ENCODE data around the gene SLC25A23.

The SLC25A23 gene

DNA sequence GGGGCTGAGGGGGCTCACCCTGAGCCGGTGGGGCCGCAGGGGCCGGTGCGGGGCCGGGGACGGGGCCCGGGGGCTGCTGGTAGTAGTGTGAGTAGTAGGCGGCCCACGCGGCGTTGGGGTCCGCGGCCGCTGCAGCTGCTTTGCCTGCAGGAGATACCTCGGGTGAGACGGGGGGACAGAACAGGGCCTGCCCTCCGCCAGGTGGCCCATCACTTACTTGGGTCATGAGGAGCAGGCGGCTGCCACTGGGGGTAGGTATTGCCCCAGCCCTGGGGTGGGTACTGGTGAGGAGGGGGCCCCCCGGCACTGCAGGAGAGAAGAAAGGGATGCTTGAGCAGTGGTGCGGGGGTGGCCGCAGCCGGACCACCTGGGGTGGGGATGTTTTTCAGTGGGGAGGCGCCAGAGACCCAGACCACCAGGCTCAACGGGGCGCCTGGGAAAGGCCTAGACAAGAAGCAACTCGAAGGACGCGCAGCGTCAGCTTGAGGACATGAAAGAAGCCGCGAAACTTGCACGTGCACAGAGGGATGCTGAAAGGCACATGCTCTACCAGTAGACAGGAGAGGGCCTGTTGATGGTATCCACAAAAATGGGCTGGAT, 43.9 kb downstream of the SLC25A23 start:
- Histone ChIP-seq H3K27me3 (ENCODE audit: control insufficient read depth, insufficient read depth, low read length) (no peaks in the 10 kb centered on the region), H3K9me3 (replicated peaks; ENCODE audit: low read length) (no peaks in the 10 kb centered on the region), H3K4me2 (ENCODE audit: low read length) (no peak overlapping the region), H3K36me3 (ENCODE audit: insufficient read depth, low read length) (peaks cover 67% of the 10 kb centered on the region), H3K4me3 (ENCODE audit: low read length) (no peak overlapping the region), H3K9ac (ENCODE audit: low read depth, low read length) (no peak overlapping the region), H3K4me1 (ENCODE audit: control insufficient read depth, insufficient read depth, low read length) (no peaks in the 10 kb centered on the region)

DNA sequence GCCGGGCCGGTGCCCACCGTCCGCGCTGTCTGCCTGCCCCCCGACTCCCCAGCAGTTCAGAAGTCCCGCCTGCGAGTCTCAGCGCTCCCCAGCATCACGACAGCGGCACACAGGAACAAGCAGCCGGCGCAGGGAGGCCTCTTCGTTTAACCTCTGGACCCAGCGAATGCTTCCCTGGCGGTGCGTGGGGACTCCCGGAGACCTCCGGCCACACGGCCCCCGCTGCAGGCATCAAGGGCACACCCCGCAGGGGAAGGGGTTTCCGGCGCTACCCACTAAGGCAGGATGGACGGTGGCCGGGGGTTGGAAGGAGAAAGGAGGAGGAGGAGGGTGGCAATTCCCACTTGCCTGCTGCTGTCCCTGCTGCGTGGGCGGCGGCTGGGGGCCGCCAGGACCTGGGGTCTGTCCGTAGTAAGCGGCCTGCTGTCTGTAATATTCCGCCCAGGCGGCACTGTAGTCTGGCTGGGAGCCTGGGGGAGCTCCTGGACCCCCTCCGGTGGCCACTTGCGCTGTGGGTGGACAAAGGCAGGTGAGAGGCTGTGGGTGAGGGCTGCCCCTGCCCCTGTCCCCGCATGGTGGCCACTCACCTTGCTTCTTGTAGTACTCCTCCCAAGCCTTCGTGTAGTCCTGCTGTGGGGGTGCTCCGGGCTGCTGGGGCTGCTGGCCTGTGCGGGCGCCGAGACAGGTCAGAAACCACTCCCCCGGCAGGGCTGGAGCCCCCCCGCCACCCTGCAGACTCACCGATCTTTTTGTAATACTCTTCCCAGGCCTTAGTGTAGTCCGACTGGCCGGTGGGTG, 44.6 kb downstream of the SLC25A23 start:
- Histone ChIP-seq H3K36me3 (ENCODE audit: insufficient read depth, low read length) (peaks cover 60% of the 10 kb centered on the region), H3K9me3 (replicated peaks; ENCODE audit: low read length) (no peaks in the 10 kb centered on the region), H3K27me3 (ENCODE audit: control insufficient read depth, insufficient read depth, low read length) (no peaks in the 10 kb centered on the region), H3K4me2 (ENCODE audit: low read length) (no peak overlapping the region), H3K4me3 (ENCODE audit: low read length) (no peak overlapping the region), H3K4me1 (ENCODE audit: control insufficient read depth, insufficient read depth, low read length) (no peaks in the 10 kb centered on the region), H3K9ac (ENCODE audit: low read depth, low read length) (no peak overlapping the region)

DNA sequence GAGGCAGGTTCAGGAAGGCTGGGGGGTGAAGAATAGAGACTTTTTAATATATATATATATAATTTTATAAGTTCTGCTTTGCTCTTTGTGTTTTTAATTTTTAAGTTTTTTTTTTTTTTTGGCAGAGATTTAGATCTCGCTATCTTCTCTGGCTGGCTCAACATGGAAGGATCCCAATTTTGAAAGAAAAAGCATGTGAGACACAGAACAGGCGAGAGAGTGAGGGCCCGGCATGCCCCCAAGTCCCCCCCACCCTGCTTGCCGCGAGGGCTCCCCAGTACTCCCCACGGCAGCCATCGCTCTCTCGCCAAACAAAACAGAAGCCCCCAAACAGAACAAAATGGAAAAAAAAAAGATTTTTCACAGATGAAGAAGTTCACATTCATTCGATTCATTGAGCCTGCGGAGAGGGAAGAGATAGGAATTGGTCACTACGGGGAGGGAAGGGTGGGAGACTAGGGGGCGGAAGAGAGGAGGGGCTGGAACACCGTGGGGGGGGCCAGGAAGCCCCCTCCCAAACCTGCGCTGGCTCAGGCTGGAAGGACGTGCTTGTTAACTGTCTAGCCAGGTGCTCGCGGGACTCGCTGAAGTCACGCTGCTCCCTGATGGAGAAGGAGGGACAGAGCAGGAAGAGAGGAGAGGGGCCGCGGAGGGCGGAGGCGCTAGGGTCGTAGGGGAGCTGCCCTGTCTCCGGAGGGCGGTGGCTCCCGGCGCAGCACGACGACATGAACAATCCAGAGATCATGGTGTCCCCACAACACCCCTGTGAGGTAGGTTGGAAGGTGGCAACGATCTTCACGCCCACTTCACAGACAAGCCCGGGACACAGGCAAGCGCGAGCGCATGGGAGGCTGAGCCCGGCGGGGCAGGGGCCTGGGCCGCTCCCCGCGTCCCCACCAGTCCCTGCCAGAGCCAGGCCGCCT, 45.6 kb downstream of the SLC25A23 start:
- no peak overlapping the region for H3K4me2 ChIP-seq (ENCODE audit: low read length)
- no peaks in the 10 kb centered on the region for H3K9me3 ChIP-seq (replicated peaks; ENCODE audit: low read length)
- no peak overlapping the region for H3K4me3 ChIP-seq (ENCODE audit: low read length)
- H3K4me1 ChIP-seq (ENCODE audit: control insufficient read depth, insufficient read depth, low read length), result no peaks in the 10 kb centered on the region
- H3K27me3 ChIP-seq (ENCODE audit: control insufficient read depth, insufficient read depth, low read length), result no peaks in the 10 kb centered on the region
- no peak overlapping the region for H3K9ac ChIP-seq (ENCODE audit: low read depth, low read length)
- peaks cover 51% of the 10 kb centered on the region for H3K36me3 ChIP-seq (ENCODE audit: insufficient read depth, low read length)

DNA sequence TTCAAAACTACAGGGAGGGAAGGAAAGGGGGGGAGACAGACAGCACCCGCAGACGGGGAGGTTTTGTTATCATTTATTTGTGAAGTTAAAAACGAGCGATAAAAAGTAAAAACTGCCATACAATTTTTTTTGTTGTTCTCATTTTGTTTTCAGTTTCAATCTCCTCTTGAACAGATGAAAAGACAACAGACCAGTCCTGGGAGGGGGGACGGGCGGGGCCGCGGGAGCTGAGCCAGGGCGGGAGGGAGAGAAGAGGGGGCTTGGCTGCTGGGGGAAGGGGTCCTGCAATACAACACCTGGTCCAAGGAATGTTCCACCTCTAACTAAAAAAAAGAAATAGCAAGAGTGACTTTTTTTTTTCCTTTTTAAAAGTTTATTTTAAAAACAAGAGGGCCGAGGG, 46.3 kb downstream of the SLC25A23 start:
- H3K36me3 ChIP-seq (ENCODE audit: insufficient read depth, low read length), result peaks cover 44% of the 10 kb centered on the region
- H3K4me1 ChIP-seq (ENCODE audit: control insufficient read depth, insufficient read depth, low read length), result no peaks in the 10 kb centered on the region
- no peaks in the 10 kb centered on the region for H3K9me3 ChIP-seq (replicated peaks; ENCODE audit: low read length)
- no peak overlapping the region for H3K4me2 ChIP-seq (ENCODE audit: low read length)
- H3K9ac ChIP-seq (ENCODE audit: low read depth, low read length), result no peak overlapping the region
- H3K27me3 ChIP-seq (ENCODE audit: control insufficient read depth, insufficient read depth, low read length), result no peaks in the 10 kb centered on the region
- H3K4me3 ChIP-seq (ENCODE audit: low read length), result no peak overlapping the region

DNA sequence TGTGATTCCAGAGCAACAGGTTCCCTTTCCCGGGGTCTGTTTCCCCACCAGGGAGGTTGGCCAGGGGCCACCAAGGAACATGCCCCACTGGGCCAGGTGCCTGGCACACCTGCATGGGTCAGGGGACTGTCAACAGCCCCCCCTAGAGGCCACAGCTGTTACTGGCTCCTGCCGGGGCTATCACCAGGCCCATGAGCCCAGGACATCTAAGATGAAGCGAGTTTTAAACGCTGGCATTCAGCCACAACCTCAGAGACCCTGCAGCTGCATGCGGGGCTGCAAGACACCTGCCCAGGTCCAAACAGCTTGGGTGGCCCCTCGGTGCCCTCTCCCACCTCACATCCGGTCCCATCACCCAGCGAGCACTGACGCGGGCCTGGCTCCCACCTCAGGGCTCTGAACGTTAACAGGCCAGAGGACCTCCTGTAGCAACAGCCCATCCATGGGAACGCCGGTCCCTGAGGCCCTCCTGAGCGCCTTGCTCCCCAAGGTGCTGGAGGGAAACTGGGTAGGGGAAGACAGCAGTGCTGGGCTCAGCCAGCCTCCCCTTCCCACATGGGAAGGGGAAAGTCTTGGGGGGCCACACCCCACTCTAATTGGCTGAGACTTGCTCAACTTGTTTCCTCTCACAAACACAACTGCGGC, 47.0 kb downstream of the SLC25A23 start:
- Histone ChIP-seq H3K4me3 (ENCODE audit: low read length) (no peak overlapping the region), H3K4me1 (ENCODE audit: control insufficient read depth, insufficient read depth, low read length) (no peaks in the 10 kb centered on the region), H3K4me2 (ENCODE audit: low read length) (no peak overlapping the region), H3K9me3 (replicated peaks; ENCODE audit: low read length) (no peaks in the 10 kb centered on the region), H3K27me3 (ENCODE audit: control insufficient read depth, insufficient read depth, low read length) (no peaks in the 10 kb centered on the region), H3K36me3 (ENCODE audit: insufficient read depth, low read length) (peaks cover 38% of the 10 kb centered on the region), H3K9ac (ENCODE audit: low read depth, low read length) (no peak overlapping the region)

DNA sequence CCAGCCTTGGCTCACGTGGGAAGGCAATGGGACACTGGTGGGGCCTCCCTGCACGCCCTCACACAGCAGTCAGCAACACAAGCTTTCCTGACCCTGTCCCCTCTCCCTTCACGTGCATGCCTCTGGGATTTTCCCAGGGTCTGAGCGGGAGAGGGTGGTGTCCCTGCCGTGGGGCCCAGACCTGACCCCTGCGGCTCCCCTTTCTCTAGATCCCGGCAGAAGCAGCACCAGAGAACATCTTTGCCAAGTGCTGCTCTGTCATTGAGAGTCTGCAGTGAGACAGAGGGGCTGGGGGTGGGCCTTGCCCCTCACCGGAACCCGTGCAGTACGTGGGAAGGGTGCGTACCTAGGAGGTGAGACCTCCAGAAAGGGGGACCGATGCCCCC, 47.5 kb downstream of the SLC25A23 start:
- Histone ChIP-seq H3K9me3 (replicated peaks; ENCODE audit: low read length) (no peaks in the 10 kb centered on the region), H3K27me3 (ENCODE audit: control insufficient read depth, insufficient read depth, low read length) (no peaks in the 10 kb centered on the region), H3K9ac (ENCODE audit: low read depth, low read length) (no peak overlapping the region), H3K36me3 (ENCODE audit: insufficient read depth, low read length) (peaks cover 33% of the 10 kb centered on the region), H3K4me2 (ENCODE audit: low read length) (no peak overlapping the region), H3K4me3 (ENCODE audit: low read length) (no peak overlapping the region), H3K4me1 (ENCODE audit: control insufficient read depth, insufficient read depth, low read length) (no peaks in the 10 kb centered on the region)

DNA sequence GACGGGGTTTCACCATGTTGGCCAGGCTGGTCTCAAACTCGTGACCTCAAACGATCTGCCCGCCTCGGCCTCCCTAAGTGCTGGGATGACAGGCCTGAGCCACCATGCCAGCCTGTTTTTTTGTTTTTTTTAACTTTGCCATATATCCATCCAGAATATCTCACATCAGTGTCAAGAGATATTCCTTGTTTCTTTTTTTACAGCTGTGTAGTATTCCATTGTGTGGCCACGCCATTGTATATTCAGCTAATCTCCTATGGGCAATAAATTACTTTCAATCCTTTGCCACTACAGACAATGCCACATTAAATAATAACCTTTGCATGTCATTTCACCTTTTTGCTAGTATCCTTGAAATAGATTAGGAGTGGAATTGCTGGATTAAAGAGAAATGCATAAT, 50.2 kb downstream of the SLC25A23 start:
- Histone ChIP-seq H3K9me3 (replicated peaks; ENCODE audit: low read length) (no peaks in the 10 kb centered on the region), H3K9ac (ENCODE audit: low read depth, low read length) (no peak overlapping the region), H3K36me3 (ENCODE audit: insufficient read depth, low read length) (peaks cover 9% of the 10 kb centered on the region), H3K4me1 (ENCODE audit: control insufficient read depth, insufficient read depth, low read length) (no peaks in the 10 kb centered on the region), H3K4me3 (ENCODE audit: low read length) (no peak overlapping the region), H3K27me3 (ENCODE audit: control insufficient read depth, insufficient read depth, low read length) (no peaks in the 10 kb centered on the region), H3K4me2 (ENCODE audit: low read length) (no peak overlapping the region)

DNA sequence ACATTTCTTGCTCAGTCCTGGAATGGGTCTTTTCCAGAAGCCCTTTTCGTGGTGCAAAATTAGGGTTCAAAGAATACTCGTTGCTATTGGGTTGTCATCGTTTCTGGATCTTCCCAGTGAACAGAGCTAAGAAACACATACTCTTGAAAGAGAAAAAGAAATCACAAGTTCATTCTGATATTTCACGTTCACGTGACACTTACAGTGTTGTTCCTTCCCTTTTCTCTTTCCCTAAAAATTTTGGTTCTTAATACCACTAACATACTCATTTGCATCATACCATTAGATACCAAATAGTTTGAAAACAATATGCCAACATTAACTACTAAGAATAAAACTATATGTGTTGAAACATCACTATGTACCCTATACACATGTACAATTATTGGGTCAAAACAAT, 53.2 kb downstream of the SLC25A23 start:
- no peak overlapping the region for H3K4me2 ChIP-seq (ENCODE audit: low read length)
- H3K4me3 ChIP-seq (ENCODE audit: low read length), result no peak overlapping the region
- H3K4me1 ChIP-seq (ENCODE audit: control insufficient read depth, insufficient read depth, low read length), result no peaks in the 10 kb centered on the region
- H3K27me3 ChIP-seq (ENCODE audit: control insufficient read depth, insufficient read depth, low read length), result no peaks in the 10 kb centered on the region
- no peak overlapping the region for H3K9ac ChIP-seq (ENCODE audit: low read depth, low read length)
- H3K9me3 ChIP-seq (replicated peaks; ENCODE audit: low read length), result no peaks in the 10 kb centered on the region
- no peaks in the 10 kb centered on the region for H3K36me3 ChIP-seq (ENCODE audit: insufficient read depth, low read length)

DNA sequence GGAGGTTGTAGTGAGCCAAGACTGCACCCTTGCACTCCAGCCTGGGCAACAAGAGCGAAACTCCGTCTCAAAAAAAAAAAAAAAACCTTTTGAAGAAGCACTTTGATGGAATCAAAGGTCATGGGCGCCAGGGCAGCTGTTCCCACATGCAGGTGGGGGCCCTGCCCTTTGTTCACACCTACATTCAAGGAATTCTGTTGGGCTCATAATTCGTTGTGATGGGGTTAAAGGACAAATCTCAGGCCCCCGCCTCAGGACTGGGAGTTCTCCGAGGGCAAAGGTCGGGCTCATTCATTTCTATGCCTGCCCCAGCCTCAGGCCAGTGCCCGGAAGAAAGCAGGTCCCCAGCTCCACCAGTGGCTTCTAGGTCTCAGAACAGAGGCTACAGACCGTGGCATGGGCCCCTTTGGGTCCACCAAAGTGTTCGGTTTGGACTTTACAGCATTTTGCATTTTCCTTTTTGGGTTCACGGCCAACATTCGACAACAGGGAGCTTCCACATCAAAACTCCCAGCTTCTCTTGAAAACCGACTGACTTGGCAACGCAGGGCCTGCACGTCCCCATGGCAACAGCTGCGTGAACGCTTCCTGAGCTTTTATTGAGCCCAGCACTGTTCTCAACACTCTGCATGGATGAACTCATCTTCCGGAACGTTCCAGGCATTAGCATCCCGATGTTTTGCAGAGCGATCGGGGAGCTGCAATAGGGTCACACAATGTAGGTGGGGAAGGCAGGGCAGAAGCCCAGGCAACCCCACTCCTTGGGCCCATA, 56.6 kb downstream of the SLC25A23 start:
- peak overlapping the region; percentile 5 for H3K4me2 ChIP-seq (ENCODE audit: low read length)

DNA sequence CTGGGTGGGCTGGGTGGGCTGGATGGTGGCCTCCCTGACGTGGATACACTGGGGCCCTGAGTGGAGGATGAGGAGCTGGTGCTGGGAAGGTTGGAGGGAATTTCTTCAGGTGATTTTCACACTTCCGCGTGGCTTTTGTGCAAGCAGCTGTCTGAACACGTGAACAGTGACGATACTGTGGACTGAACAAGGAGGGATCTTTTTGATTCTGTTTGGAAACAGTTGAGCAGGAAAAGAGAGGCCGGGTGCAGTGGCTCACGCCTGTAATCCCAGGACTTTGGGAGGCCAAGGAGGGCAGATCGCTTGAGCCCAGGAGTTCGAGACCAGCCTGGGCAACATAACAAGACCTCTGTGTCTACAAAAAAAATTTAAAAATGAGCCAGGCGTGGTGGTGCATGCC, 57.5 kb downstream of the SLC25A23 start:
- Histone ChIP-seq H3K27me3 (ENCODE audit: control insufficient read depth, insufficient read depth, low read length) (no peaks in the 10 kb centered on the region), H3K4me1 (ENCODE audit: control insufficient read depth, insufficient read depth, low read length) (no peaks in the 10 kb centered on the region), H3K9me3 (replicated peaks; ENCODE audit: low read length) (no peaks in the 10 kb centered on the region), H3K4me2 (ENCODE audit: low read length) (no peak overlapping the region), H3K4me3 (ENCODE audit: low read length) (no peak overlapping the region), H3K9ac (ENCODE audit: low read depth, low read length) (no peak overlapping the region), H3K36me3 (ENCODE audit: insufficient read depth, low read length) (no peaks in the 10 kb centered on the region)

More for the DNA sequence above, 56.6 kb downstream of the SLC25A23 start:
- Histone ChIP-seq H3K36me3 (ENCODE audit: insufficient read depth, low read length) (no peaks in the 10 kb centered on the region), H3K9me3 (replicated peaks; ENCODE audit: low read length) (no peaks in the 10 kb centered on the region), H3K27me3 (ENCODE audit: control insufficient read depth, insufficient read depth, low read length) (no peaks in the 10 kb centered on the region), H3K9ac (ENCODE audit: low read depth, low read length) (no peak overlapping the region), H3K4me3 (ENCODE audit: low read length) (no peak overlapping the region), H3K4me1 (ENCODE audit: control insufficient read depth, insufficient read depth, low read length) (no peaks in the 10 kb centered on the region)
